A673 (cell line): ENCODE data around the gene ENOX1. TPM values are rescaled to one million over a fixed set of nuclear protein-coding genes. Genes with fewer than 3 reads are reported as not detected.

Experiments
- Bru-seq: library from RNA; stranded (reverse); fragments of 400-500 nt; gene quantifications from one replicate; lab custom pipeline; 2021; lab: Mats Ljungman, UMichigan
- BruChase-seq, 2 experiments: library from RNA; stranded (reverse); fragments of 400-500 nt; gene quantifications; one replicate each; lab custom pipeline; 2021; lab: Mats Ljungman, UMichigan
- BruUV-seq: library from RNA; stranded (reverse); fragments of 400-500 nt; replicated peaks from 2 replicates; lab custom pipeline; 2021; lab: Mats Ljungman, UMichigan
- CTCF ChIA-PET: fragments of 300-600 bp; sonication (Branson Sonifier 250); formaldehyde crosslinking; loops from one replicate; lab custom pipeline; 2022; ENCODE audit warnings: antibody characterized with exemption; lab: Charles Lee
- POLR2A ChIA-PET: fragments of 300-600 bp; sonication (Branson Sonifier 250); formaldehyde crosslinking; loops from one replicate; lab custom pipeline; 2022; ENCODE audit warnings: antibody characterized with exemption; ENCODE audit not compliant: low non-redundant PET; lab: Charles Lee
- DNase-seq: peaks from one replicate; pipeline ENCODE4 v3.0.0-alpha.2; 2015; ENCODE audit warnings: low spot score
- H3K27ac ChIP-seq: fragments of 200-600 bp; sonication (generic); 2 replicates; pipeline ENCODE4 v1.5.1; 2016; ENCODE audit warnings: mixed run types, low read depth, mild to moderate bottlenecking, mixed read lengths, antibody characterized with exemption, low read length; ENCODE audit not compliant: poor library complexity, severe bottlenecking
- H3K27me3 ChIP-seq: fragments of 200-600 bp; sonication (generic); replicated peaks from 2 replicates; pipeline ENCODE4 v1.6.1; 2017; ENCODE audit warnings: mixed run types, low read depth, mild to moderate bottlenecking, mixed read lengths, antibody characterized with exemption, low read length; ENCODE audit not compliant: insufficient read depth, poor library complexity
- H3K36me3 ChIP-seq: fragments of 200-600 bp; sonication (generic); 2 replicates; pipeline ENCODE4 v1.6.1; 2016; ENCODE audit warnings: mixed run types, mild to moderate bottlenecking, mixed read lengths, antibody characterized with exemption, low read length; ENCODE audit not compliant: insufficient read depth, poor library complexity, severe bottlenecking
- H3K4me1 ChIP-seq: fragments of 200-600 bp; sonication (generic); 2 replicates; pipeline ENCODE4 v1.6.1; 2017; ENCODE audit warnings: mixed run types, mild to moderate bottlenecking, mixed read lengths, antibody characterized with exemption, low read length; ENCODE audit not compliant: insufficient read depth, poor library complexity, severe bottlenecking
- H3K4me3 ChIP-seq: fragments of 200-600 bp; sonication (generic); 2 replicates; pipeline ENCODE4 v1.5.1; 2016; ENCODE audit warnings: low read depth, mixed run types, mild to moderate bottlenecking, mixed read lengths, low read length; ENCODE audit not compliant: poor library complexity, severe bottlenecking
- H3K9me3 ChIP-seq: fragments of 200-600 bp; sonication (generic); 2 replicates; pipeline ENCODE4 v1.6.1; 2016; ENCODE audit warnings: mixed run types, low read depth, mild to moderate bottlenecking, mixed read lengths, antibody characterized with exemption, low read length; ENCODE audit not compliant: poor library complexity, severe bottlenecking
- CTCF ChIP-seq: fragments of 300-800, 200-600 bp; sonication (generic); conservative IDR thresholded peaks from 2 replicates; pipeline ENCODE4 v1.5.1; 2017; ENCODE audit warnings: low read depth, mild to moderate bottlenecking, antibody characterized with exemption, low read length, moderate library complexity, mixed read lengths
- EZH2 ChIP-seq: fragments of 200-600 bp; sonication (generic); IDR thresholded peaks from 2 replicates; pipeline ENCODE4 v1.6.1; 2017; ENCODE audit warnings: borderline replicate concordance, low read depth, mild to moderate bottlenecking, mixed read lengths, antibody characterized with exemption, low read length; ENCODE audit not compliant: poor library complexity, severe bottlenecking
- intact Hi-C: fragments of 100-400 bp; cut with micrococcal nuclease; formaldehyde crosslinking; loops from one replicate; pipeline ENCODE4 v1.10.0; 2022; ENCODE audit not compliant: unreplicated experiment
- long read RNA-seq: library from polyadenylated mRNA; stranded (forward); transcript quantifications from one replicate; pipeline ENCODE4 v2.0.0, GENCODE V29; 2022
- total RNA-seq: library from RNA; stranded (reverse); gene quantifications from 2 replicates; pipeline ENCODE4 v1.2.3, GENCODE V29; 2021

The ENOX1 gene
- 4.4 and 4.5 TPM in 2 replicates for total RNA-seq
- Bru-seq, nascent RNA = percentile 49 among the genes with signal in this experiment
- BruChase-seq, experiment 1, labeled RNA remaining after a 2-hour chase = percentile 44 among the genes with signal in this experiment
- BruChase-seq, experiment 2, labeled RNA remaining after a 6-hour chase = percentile 38 among the genes with signal in this experiment
- long read RNA-seq, partial matches to known transcripts = 11 of 28 reads
- long read RNA-seq, other reads (novel, unspliced or antisense) = 17 of 28 reads

- CTCF ChIA-PET = interaction anchor here (0.7 to 1.0 kb wide), 2 partner anchors 486 to 701 kb away, joined by 3 to 6 read pairs; no protein-coding TSS in a partner anchor
- TF ChIP-seq CTCF (peak; percentile 38; the same call in 1 of the 2 replicates), EZH2 (no peak)
Measured at GRCh38 chr13:43786766-43787517, at the start of gene ENOX1. TSS of gene ENOX1 (minus strand) at chr13:43786972.

GRCh38 chr13:43835701-43836100, 48.9 kb upstream of the ENOX1 start:
- no peak for DNase-seq
- no TSS peak for BruUV-seq
- Histone ChIP-seq H3K4me1 (no peaks in the 10 kb centered on the region), H3K27me3 (no peaks in the 10 kb centered on the region), H3K9me3 (no peaks in the 10 kb centered on the region), H3K27ac (no peak overlapping the region), H3K4me3 (no peak overlapping the region), H3K36me3 (no peaks in the 10 kb centered on the region)
- CTCF ChIA-PET = no interaction called here
- POLR2A ChIA-PET = no interaction called here
- TF ChIP-seq EZH2 (no peak), CTCF (no peak)
- intact Hi-C loops = no loop called here

More at GRCh38 chr13:43786766-43787517, at the start of gene ENOX1:
- intact Hi-C loops = loop anchor here (5.0 kb wide), 1 partner anchor 485 kb away; no protein-coding TSS in a partner anchor
- no peaks in the 10 kb centered on the region for H3K27me3 ChIP-seq
- no peak within 1 kb of the TSS for H3K27ac ChIP-seq
- H3K9me3 ChIP-seq = no peaks in the 10 kb centered on the region
- peak; percentile 91 for DNase-seq
- peaks cover 4% of the 10 kb centered on the region for H3K4me1 ChIP-seq
- peak within 1 kb of the TSS; percentile 68 for H3K4me3 ChIP-seq
- H3K36me3 ChIP-seq = no peaks in the 10 kb centered on the region
- TSS peak; percentile 75 for BruUV-seq
- POLR2A ChIA-PET = no interaction called here

- H3K27me3 ChIP-seq = peaks cover 5% of the 10 kb centered on the region
- intact Hi-C loops = no loop called here
- H3K9me3 ChIP-seq = no peaks in the 10 kb centered on the region
- H3K27ac ChIP-seq = no peak overlapping the region
- no peaks in the 10 kb centered on the region for H3K36me3 ChIP-seq
- CTCF ChIA-PET = no interaction called here
- DNase-seq = no peak
- POLR2A ChIA-PET = no interaction called here
- no peak overlapping the region for H3K4me3 ChIP-seq
- TF ChIP-seq CTCF (no peak), EZH2 (no peak)
- BruUV-seq = no TSS peak
- H3K4me1 ChIP-seq = no peaks in the 10 kb centered on the region
Measured at GRCh38 chr13:43831088-43831487, 44.3 kb upstream of the ENOX1 start.
